ENCODE results near the gene DCLK2.

DNA sequence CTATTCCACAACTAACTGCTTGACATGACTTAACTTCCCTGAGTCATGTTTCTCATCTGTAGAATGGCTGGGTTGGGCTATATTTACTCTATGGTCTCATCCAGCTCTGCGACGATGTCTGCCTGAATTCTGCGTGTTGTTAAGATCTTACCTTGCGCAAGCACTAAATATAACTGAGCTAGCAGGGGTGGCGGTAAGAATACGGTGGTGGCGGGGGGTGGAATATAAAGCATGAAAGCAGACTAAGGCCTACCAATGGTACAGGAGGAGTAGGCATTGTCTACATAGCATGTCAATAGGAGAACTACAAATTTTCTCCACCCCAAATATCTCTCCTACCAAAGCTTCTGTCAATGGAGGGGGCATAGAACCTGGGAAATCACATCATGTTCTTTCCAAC lies 45.7 kb upstream of the DCLK2 start:
- TF ChIP-seq FOXJ3 (CRISPR knock-in tag; IDR thresholded peaks at IDR 0.05; ENCODE audit: borderline replicate concordance), result no peak
- TF ChIP-seq, protein P1, sequence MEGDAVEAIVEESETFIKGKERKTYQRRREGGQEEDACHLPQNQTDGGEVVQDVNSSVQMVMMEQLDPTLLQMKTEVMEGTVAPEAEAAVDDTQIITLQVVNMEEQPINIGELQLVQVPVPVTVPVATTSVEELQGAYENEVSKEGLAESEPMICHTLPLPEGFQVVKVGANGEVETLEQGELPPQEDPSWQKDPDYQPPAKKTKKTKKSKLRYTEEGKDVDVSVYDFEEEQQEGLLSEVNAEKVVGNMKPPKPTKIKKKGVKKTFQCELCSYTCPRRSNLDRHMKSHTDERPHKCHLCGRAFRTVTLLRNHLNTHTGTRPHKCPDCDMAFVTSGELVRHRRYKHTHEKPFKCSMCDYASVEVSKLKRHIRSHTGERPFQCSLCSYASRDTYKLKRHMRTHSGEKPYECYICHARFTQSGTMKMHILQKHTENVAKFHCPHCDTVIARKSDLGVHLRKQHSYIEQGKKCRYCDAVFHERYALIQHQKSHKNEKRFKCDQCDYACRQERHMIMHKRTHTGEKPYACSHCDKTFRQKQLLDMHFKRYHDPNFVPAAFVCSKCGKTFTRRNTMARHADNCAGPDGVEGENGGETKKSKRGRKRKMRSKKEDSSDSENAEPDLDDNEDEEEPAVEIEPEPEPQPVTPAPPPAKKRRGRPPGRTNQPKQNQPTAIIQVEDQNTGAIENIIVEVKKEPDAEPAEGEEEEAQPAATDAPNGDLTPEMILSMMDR (CRISPR knock-in tag; IDR thresholded peaks at IDR 0.05), result no peak
- TF ChIP-seq, protein P2, sequence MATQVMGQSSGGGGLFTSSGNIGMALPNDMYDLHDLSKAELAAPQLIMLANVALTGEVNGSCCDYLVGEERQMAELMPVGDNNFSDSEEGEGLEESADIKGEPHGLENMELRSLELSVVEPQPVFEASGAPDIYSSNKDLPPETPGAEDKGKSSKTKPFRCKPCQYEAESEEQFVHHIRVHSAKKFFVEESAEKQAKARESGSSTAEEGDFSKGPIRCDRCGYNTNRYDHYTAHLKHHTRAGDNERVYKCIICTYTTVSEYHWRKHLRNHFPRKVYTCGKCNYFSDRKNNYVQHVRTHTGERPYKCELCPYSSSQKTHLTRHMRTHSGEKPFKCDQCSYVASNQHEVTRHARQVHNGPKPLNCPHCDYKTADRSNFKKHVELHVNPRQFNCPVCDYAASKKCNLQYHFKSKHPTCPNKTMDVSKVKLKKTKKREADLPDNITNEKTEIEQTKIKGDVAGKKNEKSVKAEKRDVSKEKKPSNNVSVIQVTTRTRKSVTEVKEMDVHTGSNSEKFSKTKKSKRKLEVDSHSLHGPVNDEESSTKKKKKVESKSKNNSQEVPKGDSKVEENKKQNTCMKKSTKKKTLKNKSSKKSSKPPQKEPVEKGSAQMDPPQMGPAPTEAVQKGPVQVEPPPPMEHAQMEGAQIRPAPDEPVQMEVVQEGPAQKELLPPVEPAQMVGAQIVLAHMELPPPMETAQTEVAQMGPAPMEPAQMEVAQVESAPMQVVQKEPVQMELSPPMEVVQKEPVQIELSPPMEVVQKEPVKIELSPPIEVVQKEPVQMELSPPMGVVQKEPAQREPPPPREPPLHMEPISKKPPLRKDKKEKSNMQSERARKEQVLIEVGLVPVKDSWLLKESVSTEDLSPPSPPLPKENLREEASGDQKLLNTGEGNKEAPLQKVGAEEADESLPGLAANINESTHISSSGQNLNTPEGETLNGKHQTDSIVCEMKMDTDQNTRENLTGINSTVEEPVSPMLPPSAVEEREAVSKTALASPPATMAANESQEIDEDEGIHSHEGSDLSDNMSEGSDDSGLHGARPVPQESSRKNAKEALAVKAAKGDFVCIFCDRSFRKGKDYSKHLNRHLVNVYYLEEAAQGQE (IDR thresholded peaks at IDR 0.05; ENCODE audit: borderline replicate concordance in 1 of 2, low read depth in 1 of 2, low read length in 2 of 2), result no peak
- TF ChIP-seq, protein P3, sequence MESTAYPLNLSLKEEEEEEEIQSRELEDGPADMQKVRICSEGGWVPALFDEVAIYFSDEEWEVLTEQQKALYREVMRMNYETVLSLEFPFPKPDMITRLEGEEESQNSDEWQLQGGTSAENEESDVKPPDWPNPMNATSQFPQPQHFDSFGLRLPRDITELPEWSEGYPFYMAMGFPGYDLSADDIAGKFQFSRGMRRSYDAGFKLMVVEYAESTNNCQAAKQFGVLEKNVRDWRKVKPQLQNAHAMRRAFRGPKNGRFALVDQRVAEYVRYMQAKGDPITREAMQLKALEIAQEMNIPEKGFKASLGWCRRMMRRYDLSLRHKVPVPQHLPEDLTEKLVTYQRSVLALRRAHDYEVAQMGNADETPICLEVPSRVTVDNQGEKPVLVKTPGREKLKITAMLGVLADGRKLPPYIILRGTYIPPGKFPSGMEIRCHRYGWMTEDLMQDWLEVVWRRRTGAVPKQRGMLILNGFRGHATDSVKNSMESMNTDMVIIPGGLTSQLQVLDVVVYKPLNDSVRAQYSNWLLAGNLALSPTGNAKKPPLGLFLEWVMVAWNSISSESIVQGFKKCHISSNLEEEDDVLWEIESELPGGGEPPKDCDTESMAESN (CRISPR knock-in tag; conservative IDR thresholded peaks at IDR 0.05), result no peak
- TF ChIP-seq, protein P4, sequence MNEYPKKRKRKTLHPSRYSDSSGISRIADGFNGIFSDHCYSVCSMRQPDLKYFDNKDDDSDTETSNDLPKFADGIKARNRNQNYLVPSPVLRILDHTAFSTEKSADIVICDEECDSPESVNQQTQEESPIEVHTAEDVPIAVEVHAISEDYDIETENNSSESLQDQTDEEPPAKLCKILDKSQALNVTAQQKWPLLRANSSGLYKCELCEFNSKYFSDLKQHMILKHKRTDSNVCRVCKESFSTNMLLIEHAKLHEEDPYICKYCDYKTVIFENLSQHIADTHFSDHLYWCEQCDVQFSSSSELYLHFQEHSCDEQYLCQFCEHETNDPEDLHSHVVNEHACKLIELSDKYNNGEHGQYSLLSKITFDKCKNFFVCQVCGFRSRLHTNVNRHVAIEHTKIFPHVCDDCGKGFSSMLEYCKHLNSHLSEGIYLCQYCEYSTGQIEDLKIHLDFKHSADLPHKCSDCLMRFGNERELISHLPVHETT (CRISPR knock-in tag; conservative IDR thresholded peaks at IDR 0.05), result no peak
- TF ChIP-seq AGO1 (IDR thresholded peaks at IDR 0.05; ENCODE audit: low read depth, low read length, poor library complexity, severe bottlenecking), result no peak
- TF ChIP-seq ZNF383 (CRISPR knock-in tag; IDR thresholded peaks at IDR 0.05; ENCODE audit: borderline replicate concordance), result no peak
- TF ChIP-seq, protein P5, sequence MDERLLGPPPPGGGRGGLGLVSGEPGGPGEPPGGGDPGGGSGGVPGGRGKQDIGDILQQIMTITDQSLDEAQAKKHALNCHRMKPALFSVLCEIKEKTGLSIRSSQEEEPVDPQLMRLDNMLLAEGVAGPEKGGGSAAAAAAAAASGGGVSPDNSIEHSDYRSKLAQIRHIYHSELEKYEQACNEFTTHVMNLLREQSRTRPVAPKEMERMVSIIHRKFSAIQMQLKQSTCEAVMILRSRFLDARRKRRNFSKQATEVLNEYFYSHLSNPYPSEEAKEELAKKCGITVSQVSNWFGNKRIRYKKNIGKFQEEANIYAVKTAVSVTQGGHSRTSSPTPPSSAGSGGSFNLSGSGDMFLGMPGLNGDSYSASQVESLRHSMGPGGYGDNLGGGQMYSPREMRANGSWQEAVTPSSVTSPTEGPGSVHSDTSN (CRISPR knock-in tag; IDR thresholded peaks at IDR 0.05), result no peak
- no peak for TF ChIP-seq TAF1 (CRISPR knock-in tag; IDR thresholded peaks at IDR 0.05)
- TF ChIP-seq FOXK1 (CRISPR knock-in tag; IDR thresholded peaks at IDR 0.05; ENCODE audit: borderline replicate concordance, low read depth), result no peak
- TF ChIP-seq ZNF431 (CRISPR knock-in tag; IDR thresholded peaks at IDR 0.05; ENCODE audit: borderline replicate concordance, low read depth), result no peak
- TF ChIP-seq MXI1 (IDR thresholded peaks at IDR 0.05; ENCODE audit: borderline replicate concordance, low read depth, low read length), result no peak
- TF ChIP-seq POLR2AphosphoS5 (IDR thresholded peaks at IDR 0.05; ENCODE audit: low read depth, low read length), result no peak
- no peak for TF ChIP-seq NFIC (IDR thresholded peaks at IDR 0.05; ENCODE audit: low read length)
